Measurements from ENCODE around the gene AKIRIN2. TPM values are rescaled to one million over a fixed set of nuclear protein-coding genes. Genes with fewer than 3 reads are reported as not detected.

AKIRIN2 gene
- total and polyA plus RNA-seq, 9 of the 15 experiments (the other 6 are each of a cell fraction or from before 2014, with no cell fraction given) = 5.8 to 63.9 (median 28.1) TPM

- no peak for TF ChIP-seq ARID3A (IDR thresholded peaks at IDR 0.05; ENCODE audit: borderline replicate concordance, low read depth, low read length)
- peak; percentile 98 for TF ChIP-seq SUPT5H (IDR thresholded peaks at IDR 0.05)
- peak; percentile 94 for TF ChIP-seq ZZZ3 (IDR thresholded peaks at IDR 0.05)
- peak; percentile 57 for TF ChIP-seq RBM22 (IDR thresholded peaks at IDR 0.05; ENCODE audit: low read depth, low read length, poor library complexity, severe bottlenecking)
- peak; percentile 87 to 89 for TF ChIP-seq SIX5 (IDR thresholded peaks at IDR 0.05; ENCODE audit: borderline replicate concordance in 1 of 2, insufficient read depth in 1 of 2, low read depth in 1 of 2, low read length in 2 of 2)
- TF ChIP-seq, protein P1, sequence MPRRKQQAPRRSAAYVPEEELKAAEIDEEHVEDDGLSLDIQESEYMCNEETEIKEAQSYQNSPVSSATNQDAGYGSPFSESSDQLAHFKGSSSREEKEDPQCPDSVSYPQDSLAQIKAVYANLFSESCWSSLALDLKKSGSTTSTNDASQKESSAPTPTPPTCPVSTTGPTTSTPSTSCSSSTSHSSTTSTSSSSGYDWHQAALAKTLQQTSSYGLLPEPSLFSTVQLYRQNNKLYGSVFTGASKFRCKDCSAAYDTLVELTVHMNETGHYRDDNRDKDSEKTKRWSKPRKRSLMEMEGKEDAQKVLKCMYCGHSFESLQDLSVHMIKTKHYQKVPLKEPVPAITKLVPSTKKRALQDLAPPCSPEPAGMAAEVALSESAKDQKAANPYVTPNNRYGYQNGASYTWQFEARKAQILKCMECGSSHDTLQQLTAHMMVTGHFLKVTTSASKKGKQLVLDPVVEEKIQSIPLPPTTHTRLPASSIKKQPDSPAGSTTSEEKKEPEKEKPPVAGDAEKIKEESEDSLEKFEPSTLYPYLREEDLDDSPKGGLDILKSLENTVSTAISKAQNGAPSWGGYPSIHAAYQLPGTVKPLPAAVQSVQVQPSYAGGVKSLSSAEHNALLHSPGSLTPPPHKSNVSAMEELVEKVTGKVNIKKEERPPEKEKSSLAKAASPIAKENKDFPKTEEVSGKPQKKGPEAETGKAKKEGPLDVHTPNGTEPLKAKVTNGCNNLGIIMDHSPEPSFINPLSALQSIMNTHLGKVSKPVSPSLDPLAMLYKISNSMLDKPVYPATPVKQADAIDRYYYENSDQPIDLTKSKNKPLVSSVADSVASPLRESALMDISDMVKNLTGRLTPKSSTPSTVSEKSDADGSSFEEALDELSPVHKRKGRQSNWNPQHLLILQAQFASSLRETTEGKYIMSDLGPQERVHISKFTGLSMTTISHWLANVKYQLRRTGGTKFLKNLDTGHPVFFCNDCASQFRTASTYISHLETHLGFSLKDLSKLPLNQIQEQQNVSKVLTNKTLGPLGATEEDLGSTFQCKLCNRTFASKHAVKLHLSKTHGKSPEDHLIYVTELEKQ (CRISPR knock-in tag; IDR thresholded peaks at IDR 0.05) = no peak
- peak; percentile 86; the same call in 1 of the 2 replicates for TF ChIP-seq BACH1 (tag; IDR thresholded peaks at IDR 0.05)
- TF ChIP-seq CHD2 (IDR thresholded peaks at IDR 0.05; ENCODE audit: low read depth, low read length) = no peak
- no peak for TF ChIP-seq ILK (tag; IDR thresholded peaks at IDR 0.05; ENCODE audit: borderline replicate concordance, low read depth)
- no peak for TF ChIP-seq CREBBP (IDR thresholded peaks at IDR 0.05; ENCODE audit: low read depth, low read length)
- no peak for TF ChIP-seq SMARCA4 (IDR thresholded peaks at IDR 0.05)
- no peak for TF ChIP-seq XRCC5 (IDR thresholded peaks at IDR 0.05; ENCODE audit: low read depth, low read length)
- TF ChIP-seq HCFC1 (IDR thresholded peaks at IDR 0.05; ENCODE audit: low read depth, low read length) = peak; percentile 98
- TF ChIP-seq CAMTA2 (CRISPR knock-in tag; conservative IDR thresholded peaks at IDR 0.05) = 0 out of 2 replicates have a peak, but pooled peaks have one; percentile 35
These were observed at the start of gene AKIRIN2 (continued) for GRCh38 chr6:87701676-87702588.
